ENCODE results near the gene ZSCAN16.

DNA sequence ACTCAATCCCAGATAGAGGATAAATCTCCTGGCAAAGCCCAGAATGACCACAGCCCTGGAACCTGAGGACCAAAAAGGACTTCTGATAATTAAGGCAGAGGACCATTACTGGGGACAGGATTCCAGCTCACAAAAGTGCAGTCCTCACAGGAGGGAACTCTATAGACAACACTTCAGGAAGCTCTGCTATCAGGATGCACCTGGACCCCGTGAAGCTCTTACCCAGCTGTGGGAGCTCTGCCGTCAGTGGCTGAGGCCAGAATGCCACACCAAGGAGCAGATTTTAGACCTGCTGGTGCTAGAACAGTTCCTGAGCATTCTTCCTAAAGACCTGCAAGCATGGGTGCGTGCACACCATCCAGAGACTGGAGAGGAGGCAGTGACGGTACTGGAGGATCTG lies 992 bp downstream of the ZSCAN16 start:
- TF ChIP-seq, protein P1, sequence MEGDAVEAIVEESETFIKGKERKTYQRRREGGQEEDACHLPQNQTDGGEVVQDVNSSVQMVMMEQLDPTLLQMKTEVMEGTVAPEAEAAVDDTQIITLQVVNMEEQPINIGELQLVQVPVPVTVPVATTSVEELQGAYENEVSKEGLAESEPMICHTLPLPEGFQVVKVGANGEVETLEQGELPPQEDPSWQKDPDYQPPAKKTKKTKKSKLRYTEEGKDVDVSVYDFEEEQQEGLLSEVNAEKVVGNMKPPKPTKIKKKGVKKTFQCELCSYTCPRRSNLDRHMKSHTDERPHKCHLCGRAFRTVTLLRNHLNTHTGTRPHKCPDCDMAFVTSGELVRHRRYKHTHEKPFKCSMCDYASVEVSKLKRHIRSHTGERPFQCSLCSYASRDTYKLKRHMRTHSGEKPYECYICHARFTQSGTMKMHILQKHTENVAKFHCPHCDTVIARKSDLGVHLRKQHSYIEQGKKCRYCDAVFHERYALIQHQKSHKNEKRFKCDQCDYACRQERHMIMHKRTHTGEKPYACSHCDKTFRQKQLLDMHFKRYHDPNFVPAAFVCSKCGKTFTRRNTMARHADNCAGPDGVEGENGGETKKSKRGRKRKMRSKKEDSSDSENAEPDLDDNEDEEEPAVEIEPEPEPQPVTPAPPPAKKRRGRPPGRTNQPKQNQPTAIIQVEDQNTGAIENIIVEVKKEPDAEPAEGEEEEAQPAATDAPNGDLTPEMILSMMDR (IDR thresholded peaks at IDR 0.05), result no peak
- no peak for TF ChIP-seq POLR2A (IDR thresholded peaks at IDR 0.05)

All from Peyer's patch (tissue), 4 donors.